Raji (cell line): ENCODE measurements around the gene CBLN4.

ENCODE experiments used
- POLR2A ChIP-seq: IDR thresholded peaks from 2 replicates; pipeline ENCODE4 v1.6.1; 2011; ENCODE audit warnings: low read depth, low read length, control low read depth; ENCODE audit not compliant: insufficient read depth

The CBLN4 gene

GRCh38 chr20:56005389-56005715 lies at the start of gene CBLN4:
CBLN4 (minus strand) TSS chr20:56005519; CDS start chr20:56004171, 1,348 bp downstream.
- TF ChIP-seq POLR2A, result no peak

DNA sequence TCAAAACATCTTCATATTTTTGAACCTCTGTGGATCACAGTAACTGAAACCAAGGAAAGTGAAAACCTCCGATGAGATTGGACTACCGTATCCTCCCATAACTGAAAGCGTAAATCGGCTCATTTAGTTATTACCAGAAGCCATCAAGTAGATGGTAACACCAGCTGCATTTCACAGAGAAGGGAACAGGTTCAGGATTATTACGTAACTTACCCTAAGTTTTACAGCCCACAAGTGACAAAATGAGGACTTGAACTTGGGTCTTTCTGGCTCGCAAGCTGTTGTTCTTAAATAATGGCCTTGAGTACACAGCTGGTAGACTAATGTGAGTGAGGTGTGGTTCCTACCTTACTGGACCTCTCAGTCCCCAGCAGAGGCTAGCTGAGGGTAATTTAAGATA lies 37.9 kb upstream of the CBLN4 start:
- TF ChIP-seq POLR2A, result no peak

GRCh38 chr20:56032251-56032650 lies 26.9 kb upstream of the CBLN4 start:
- TF ChIP-seq POLR2A, result no peak

DNA sequence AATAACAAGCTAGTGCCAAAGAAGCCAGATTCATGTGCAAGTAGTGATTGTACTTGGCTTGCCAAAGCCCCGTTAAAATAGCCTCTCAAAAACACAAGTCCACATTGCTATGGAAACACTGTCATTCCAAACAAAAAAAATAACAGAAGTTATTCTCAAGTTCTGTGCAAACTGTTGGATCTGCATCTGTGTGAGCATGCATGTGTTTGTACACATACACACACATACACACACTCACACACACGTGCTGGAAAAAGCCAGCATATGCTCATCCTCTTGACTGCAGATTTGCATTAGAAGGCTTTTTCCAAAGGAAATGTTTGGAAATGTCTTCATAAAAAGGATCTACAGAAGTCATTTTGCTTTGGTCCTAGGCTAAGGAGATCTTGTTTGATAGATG lies 13.4 kb upstream of the CBLN4 start:
- TF ChIP-seq POLR2A, result no peak

DNA sequence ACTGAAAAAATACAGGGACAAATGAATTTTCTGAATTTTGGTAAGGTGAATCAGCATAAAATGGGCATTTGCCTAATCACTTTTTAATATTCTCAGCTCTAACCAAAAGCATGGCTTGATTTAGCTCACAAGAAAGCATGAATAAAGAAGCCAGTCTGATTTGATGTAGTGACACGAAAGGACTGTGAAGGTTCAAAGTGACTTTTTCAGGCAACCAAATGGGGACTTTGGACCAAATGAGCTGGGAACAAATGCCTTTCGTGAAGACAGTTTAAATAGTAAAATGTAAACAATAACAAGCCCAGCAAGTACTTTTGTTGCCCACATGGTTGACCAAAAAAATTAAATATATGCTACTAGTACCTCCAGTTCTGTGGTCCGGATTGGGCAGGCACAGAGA lies 12.9 kb upstream of the CBLN4 start:
- TF ChIP-seq POLR2A, result no peak

DNA sequence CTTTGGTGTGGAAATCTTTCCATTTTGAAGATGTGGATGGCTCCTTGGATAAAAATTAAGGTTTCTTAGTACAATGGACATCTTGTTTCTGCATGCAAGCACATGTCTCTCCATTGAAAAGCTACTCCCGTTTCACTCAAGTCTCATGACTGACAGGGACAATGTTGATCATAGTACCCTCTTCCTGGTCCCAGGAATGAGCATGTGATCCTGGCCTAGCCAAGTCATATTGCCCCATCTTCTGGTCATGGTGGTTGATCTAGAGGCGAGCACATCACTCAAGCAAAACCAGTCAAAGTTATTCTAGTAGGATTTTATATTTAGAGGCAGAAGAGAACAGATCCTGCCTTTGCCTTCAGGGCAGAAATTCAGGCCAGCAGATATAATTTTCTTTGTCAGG lies 12.2 kb upstream of the CBLN4 start:
- no peak for TF ChIP-seq POLR2A

- no peak for TF ChIP-seq POLR2A
Observed at GRCh38 chr20:56014998-56015397, 9.7 kb upstream of the CBLN4 start.

DNA sequence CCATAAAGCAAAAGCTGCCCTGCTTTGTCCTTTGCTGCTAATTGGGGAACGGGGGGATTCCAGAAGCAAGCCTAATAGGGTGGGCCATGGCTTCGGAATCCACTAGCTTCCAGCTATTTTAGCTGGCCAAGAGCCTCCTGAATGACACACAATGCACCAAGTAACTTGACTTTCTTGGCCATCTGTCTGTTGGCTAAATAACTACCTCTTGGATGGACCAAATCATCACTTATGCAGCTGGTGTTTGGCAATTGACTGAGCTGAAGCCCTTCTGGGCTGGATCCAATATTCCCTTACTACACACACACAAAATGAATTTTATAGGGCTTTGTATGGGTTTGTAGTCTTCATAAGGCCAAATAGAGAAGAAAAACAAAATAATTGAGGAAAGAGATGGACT lies 8.8 kb upstream of the CBLN4 start:
- TF ChIP-seq POLR2A, result no peak

DNA sequence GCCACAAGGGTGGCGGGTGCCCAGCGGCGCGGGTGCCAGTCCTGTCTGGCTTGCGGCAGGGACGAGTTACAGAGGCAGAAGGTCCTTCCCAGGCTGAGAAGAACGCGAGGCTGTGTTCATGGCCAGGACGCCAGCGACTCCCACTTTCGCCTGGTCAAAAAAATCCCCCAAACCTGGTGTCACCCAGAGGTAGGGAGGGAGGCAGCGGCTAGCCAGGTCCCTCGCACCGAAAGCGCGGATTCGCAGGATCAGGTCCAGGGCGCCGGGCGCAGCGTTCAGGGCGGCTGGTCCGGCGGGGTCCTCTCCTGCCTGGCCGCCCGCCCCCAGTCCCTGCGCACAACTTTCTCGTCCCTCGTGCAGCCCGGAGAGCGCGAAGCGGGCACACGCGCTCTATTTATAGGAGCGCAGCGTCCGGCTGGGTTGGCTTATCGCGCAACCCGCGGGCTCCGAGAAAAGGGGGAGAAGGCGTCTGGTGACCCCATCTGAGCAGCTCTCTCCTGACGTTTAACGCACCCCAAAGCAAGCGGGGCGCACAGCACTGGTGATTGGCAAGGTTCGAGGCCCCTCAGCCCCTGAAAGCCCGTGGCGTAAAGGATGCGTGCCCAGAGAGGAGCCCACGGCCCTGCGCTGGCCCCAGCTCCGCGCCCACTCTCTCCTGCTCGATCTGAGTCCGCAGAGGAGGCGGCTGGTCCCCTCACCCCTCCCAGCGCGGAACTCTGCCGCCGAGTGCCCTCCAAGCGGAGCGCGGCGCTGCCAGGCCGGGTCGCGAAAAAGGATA lies 519 bp downstream of the CBLN4 start:
- TF ChIP-seq POLR2A, result no peak

GRCh38 chr20:56004007-56004406 lies 1.3 kb downstream of the CBLN4 start:
- no peak for TF ChIP-seq POLR2A

DNA sequence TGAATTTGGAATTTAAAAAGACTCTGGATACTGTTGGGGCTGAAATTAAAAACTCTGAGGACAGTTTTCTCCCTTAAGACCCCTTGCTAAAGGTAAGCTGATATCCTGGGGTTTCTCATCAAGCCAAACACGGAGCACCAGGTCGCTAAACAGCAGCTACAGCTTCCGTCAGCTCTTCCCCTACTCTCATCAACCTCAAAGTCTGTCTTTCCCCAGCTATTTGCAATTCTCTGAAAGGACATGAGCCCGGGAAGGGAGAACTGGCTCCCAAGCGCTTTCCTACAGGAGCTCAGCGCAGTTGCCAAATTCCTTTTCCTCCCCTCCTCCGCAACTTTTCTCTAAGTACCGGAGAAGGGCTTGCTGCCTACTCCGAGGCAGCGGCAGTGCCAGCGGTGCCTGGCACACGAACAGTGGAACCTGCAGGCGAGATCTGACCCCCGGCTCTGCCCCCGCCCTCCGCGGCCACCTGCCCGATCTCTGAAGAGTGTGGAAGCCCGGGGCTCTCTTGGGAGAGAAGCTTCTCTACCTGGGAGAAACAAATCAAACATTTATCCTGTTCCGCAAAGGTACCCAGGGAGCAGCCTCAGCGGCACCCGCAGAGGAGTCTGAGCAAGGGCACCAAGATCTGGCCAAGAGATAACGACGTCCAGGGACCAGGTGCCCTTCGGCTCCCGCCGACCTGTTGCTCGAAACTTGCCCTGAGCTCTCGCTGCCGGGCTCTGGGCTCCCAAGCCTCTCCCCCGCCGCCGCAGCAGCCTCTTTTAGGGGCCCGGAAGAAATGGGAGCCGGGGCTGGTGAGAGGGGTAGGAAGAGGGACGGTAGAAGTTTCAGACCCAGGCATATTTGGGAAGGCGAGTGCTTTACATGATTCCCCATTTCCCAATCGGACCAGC lies 2.2 kb downstream of the CBLN4 start:
- TF ChIP-seq POLR2A, result no peak

GRCh38 chr20:56001890-56002289 lies 3.4 kb downstream of the CBLN4 start:
- TF ChIP-seq POLR2A, result no peak

- no peak for TF ChIP-seq POLR2A
Observed at GRCh38 chr20:56001106-56001785, 4.1 kb downstream of the CBLN4 start.

- TF ChIP-seq POLR2A, result no peak
Observed at GRCh38 chr20:55978550-55978949, 26.8 kb downstream of the CBLN4 start.

DNA sequence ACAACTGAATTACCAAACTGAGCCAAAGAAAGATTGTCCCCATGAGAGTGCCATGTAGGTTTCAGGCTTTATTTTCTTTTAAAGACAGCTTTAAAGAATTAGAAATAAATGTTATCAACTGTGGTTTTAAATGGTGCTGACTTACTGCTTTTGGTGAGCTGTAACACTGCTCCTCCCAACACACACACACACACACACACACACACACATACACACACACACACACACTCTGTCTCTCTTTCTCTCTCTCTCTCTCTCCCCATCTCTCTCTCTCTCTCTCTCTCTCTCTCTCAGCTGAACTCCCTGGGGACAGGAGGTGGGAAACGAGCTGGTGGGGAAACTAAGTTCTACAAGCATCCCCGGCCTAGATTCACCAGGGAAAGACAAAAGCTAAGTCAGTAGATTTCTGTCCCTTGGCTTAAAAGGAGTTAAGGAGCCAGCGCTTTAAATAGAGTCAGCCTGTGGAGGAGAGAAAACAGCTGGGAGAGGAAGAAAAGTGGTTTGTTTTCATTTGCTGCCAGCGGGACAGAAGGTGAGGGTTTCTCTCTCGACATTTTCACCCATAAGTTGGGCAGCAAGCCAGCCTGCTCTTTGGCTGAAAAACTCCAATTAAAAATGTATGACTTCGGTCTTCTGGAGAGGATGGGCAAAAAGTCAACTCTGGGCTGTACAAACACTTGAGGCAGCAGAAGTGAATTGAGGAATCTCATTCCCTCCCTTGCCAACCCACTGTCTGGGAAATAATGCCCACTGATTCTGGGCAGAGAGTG lies 27.4 kb downstream of the CBLN4 start:
- no peak for TF ChIP-seq POLR2A
